MG63 (cell line): ENCODE data around the gene AHSA1. TPM values are rescaled to one million over a fixed set of nuclear protein-coding genes. Genes with fewer than 3 reads are reported as not detected.
A peak's percentile ranks its signal among the peaks of the same experiment; 100 is the strongest.
"Not testable (repeated sequence)": the region's sequence is repeated elsewhere in the genome, so short reads cannot be mapped to it uniquely, and the experiment has no call there.

Source experiments
- DNase-seq: peaks from one replicate; pipeline ENCODE4 v3.0.0-alpha.2; 2020
- H3K27me3 ChIP-seq: fragments of 250-450 bp; sonication (Bioruptor Pico); 2 replicates; pipeline ENCODE4 v1.5.1; 2020; ENCODE audit warnings: mild to moderate bottlenecking, moderate library complexity
- H3K36me3 ChIP-seq: fragments of 250-450 bp; sonication (Bioruptor Pico); 2 replicates; pipeline ENCODE4 v1.5.1; 2020; ENCODE audit warnings: mild to moderate bottlenecking, moderate library complexity
- H3K4me3 ChIP-seq: fragments of 250-450 bp; sonication (Bioruptor Pico); 2 replicates; pipeline ENCODE4 v1.5.1; 2020; ENCODE audit warnings: mild to moderate bottlenecking, moderate library complexity
- H3K9me3 ChIP-seq: fragments of 250-450 bp; sonication (Bioruptor Pico); 2 replicates; pipeline ENCODE4 v1.5.1; 2020; ENCODE audit warnings: mild to moderate bottlenecking, moderate library complexity
- total RNA-seq: library from RNA; depleted of rRNA; stranded (reverse); fragments of >200 nt; shearing (Covaris generic); gene quantifications from 2 replicates; pipeline ENCODE4 v1.2.3, GENCODE V29; 2014; ENCODE audit warnings: low replicate concordance; rRNA removed

Gene AHSA1
- 160 and 278 TPM in 2 replicates for total RNA-seq

DNA sequence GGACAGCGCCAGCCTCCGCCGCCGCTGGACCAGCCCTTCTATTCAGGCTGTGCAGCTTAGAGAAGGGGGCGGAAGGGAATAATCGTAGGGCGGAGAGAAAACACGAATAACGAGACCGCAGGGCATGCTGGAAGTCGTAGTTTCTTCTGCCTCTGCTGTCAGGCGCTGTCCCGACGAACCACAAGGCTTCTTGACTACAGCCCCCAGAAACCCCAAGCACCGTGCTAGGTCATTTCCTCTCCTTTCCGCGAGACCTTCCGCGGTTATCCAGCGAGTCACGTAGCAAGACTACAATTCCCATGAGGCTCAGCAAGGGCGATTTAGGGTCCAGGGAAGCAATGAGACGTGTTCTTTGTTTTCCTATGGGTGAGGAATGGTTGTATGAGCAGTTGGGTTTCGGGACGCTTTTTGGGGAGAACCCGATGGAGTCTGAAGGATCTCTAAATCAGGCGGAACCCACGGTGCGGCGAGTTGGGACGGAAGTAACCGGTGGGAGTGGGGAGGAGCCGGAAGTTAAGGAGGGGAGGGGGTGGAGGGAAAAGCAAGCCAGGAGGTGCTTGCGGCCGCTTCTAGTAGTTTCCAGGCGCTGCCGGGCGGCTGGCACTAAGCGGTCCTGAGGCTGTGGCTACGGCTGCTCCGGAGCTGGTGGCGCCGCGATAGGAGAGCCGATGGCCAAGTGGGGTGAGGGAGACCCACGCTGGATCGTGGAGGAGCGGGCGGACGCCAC is at the start of gene AHSA1, which contains the start of gene VIPAS39:
AHSA1 (plus strand) TSS at position 572 of the 727 bp plus-strand sequence; CDS start at position 669, 97 bp downstream.
VIPAS39 (minus strand) TSS at position 80 of the 727 bp plus-strand sequence. CDS start 3,499 bp downstream, outside the sequence.
- Histone ChIP-seq H3K9me3 (no peaks in the 10 kb centered on the region), H3K27me3 (no peaks in the 10 kb centered on the region), H3K36me3 (peaks cover 31% of the 10 kb centered on the region), H3K4me3 (peak within 1 kb of the TSS; percentile 94)
- DNase-seq = peak; percentile 94

DNA sequence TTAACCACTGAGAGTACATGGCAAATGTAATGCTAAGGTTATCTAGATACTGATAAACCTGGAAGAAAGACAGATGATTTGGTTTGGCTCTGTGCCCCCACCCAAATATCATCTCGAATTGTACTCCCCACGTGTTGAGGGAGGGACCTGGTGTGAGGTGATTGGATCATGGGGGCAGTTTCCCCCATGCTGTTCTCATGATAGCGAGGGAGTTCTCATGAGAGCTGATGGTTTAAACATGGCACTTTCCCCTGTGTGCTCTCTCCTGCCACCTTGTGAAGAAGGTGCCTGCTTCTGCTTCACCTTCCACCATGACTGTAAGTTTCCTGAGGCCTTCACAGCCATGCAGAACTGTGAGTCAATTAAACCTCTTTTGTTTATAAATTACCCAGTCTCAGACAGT is 48.8 kb upstream of the AHSA1 start:
- Histone ChIP-seq H3K27me3 (no peaks in the 10 kb centered on the region), H3K4me3 (no peak overlapping the region), H3K9me3 (no peaks in the 10 kb centered on the region), H3K36me3 (no peaks in the 10 kb centered on the region)
- DNase-seq = no peak

DNA sequence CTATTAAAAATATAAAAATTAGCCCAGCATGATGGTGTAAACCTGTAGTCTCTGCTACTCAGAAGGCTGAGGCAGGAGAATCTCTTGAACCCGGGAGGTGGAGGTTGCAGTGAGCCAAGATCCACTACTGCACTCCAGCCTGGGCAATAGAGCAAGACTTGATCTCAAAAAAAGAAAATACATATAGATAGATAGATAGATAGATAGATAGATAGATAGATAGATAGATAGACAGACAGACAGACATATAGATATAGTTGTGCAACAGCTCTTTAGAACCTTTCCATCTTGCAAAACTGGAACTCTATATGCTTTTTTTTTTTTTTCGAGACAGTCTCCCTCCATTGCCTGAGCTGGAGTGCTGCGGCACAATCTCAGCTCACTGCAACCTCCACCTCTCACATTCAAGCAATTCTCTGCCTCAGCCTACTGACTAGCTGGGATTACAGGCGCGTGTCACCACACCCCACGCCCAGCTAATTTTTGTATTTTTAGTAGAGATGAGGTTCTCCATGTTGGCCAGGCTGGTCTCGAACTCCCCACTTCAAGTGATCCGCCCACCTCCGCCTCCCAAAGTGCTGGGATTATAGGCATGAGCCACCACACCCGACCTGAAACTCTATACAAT is 42.4 kb upstream of the AHSA1 start:
- not testable (repeated sequence) for H3K36me3 ChIP-seq, H3K4me3 ChIP-seq, H3K9me3 ChIP-seq, H3K27me3 ChIP-seq, DNase-seq

DNA sequence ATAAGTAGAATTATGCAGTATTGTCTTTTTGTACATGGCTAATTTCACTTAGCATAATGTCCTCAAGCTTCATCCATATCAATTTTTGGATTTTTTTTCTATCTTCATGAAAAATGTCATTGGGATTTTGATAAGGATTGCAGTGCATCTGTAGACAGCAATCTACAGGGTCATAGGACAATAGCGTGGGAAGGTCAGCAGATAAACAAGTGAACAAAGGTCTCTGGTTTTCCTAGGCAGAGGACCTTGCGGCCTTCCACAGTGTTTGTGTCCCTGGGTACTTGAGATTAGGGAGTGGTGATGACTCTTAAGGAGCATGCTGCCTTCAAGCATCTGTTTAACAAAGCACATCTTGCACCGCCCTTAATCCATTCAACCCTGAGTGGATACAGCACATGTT is 41.8 kb upstream of the AHSA1 start:
- not testable (repeated sequence) for H3K4me3 ChIP-seq, H3K9me3 ChIP-seq, H3K27me3 ChIP-seq, DNase-seq, H3K36me3 ChIP-seq

DNA sequence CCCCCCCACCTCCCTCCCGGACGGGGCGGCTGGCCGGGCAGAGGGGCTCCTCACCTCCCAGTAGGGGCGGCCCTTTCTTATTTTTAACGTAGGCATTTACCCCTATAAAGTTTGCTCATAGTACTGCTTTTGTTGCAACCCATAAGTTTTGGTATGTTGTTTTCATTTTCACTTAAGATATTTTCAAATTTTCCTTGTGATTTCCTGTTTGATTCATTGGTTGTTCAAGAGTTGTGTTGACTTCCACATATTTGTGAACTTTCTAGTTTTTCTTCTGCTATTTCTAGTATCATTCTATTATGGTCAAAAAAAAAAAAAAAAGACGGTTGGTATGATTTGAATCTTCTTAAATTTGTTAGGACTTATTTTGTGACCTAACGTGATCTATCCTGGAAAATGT is 41.1 kb upstream of the AHSA1 start:
- H3K36me3 ChIP-seq = no peaks in the 10 kb centered on the region

DNA sequence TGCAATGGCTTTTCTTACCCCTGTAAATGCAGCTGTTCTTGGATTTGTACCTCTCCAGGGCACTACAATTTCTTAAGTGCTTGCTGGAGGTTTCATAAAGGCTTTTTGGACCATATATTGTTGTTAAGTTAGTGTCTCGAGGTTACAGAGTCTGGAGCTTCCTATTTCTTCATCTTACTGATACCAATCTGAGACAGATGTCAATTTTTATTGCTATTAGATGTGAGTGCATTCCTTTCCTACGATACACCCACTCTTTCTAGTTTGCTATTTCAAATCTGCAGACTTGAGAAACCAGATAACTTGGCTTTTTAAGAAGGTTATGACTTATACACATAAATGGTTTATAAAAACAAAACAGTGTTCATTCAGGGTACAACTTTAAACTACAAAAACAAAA is 36.7 kb upstream of the AHSA1 start:
- no peaks in the 10 kb centered on the region for H3K27me3 ChIP-seq
- no peak overlapping the region for H3K4me3 ChIP-seq
- no peaks in the 10 kb centered on the region for H3K9me3 ChIP-seq
- no peaks in the 10 kb centered on the region; the same call in 1 of the 2 replicates for H3K36me3 ChIP-seq
- no peak for DNase-seq

More for the DNA sequence above, 41.1 kb upstream of the AHSA1 start:
- H3K4me3 ChIP-seq = no peak overlapping the region
- H3K27me3 ChIP-seq = no peaks in the 10 kb centered on the region
- H3K9me3 ChIP-seq = no peaks in the 10 kb centered on the region
- DNase-seq = no peak

DNA sequence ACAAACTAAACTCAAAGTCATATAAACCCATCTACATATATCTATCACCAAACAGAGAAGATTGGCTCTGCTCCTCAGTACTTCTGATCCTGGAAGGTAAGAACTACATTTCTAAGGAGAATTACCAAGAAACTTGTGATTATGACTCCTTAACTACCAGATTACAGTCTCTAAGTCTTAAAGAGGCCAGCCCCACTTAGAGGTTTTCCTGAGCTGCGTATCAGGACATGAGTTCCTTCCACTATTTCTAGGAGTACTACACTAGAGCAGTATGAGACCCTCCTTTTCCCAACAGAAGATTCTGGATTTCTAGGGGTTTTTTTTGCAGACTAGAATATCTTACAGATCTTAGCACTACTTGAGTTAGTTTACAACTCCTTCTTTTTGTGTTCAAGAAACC is 34.5 kb upstream of the AHSA1 start, which contains the start of gene NOXRED1:
NOXRED1 (minus strand) TSS at position 101 of the 400 bp plus-strand sequence. CDS start 634 bp downstream, outside the sequence.
- Histone ChIP-seq H3K4me3 (no peak within 1 kb of the TSS), H3K36me3 (no peaks in the 10 kb centered on the region; the same call in 1 of the 2 replicates), H3K27me3 (no peaks in the 10 kb centered on the region), H3K9me3 (no peaks in the 10 kb centered on the region)
- no peak for DNase-seq

DNA sequence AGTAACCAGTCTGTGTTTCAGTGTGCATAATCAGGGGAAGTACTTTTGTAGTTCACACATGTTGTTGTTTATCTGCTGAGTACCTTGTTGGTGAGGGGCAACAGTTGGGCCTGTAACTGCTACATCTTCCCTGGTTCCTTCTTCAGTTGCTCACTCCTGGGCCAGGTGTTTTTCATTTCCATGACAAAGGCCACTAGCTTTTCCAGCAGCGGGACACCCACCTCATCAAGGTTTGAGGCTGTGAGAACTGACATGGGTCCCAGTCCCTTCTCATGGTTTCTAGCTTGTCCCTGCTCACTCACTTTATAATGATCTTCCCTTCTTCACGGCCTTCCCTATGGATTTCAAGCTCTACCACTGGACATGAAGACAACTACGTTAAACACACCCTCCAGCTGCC is 33.0 kb upstream of the AHSA1 start:
- Histone ChIP-seq H3K36me3 (no peaks in the 10 kb centered on the region; the same call in 1 of the 2 replicates), H3K27me3 (no peaks in the 10 kb centered on the region), H3K9me3 (no peaks in the 10 kb centered on the region), H3K4me3 (no peak overlapping the region)
- DNase-seq = no peak

DNA sequence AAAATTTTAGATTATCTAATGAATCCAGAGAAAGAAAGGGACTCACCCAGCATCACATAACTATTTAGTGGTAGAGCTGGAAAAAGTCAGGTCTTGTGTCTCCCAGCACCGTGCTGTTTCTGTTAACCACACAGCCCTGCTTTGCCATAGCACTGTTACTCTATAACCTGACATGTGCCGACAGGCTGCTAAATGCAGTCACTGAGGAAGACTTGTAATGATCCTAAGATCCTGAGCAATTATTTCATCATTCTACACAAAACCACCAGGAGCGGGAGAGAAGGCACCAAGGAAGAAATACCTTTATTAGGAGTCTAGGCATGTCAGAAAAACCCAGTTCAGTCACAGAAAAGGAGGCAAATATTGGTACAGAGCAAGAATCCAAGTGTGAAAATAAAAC is 31.5 kb upstream of the AHSA1 start:
- no peak for DNase-seq
- no peak overlapping the region for H3K4me3 ChIP-seq
- H3K36me3 ChIP-seq = no peaks in the 10 kb centered on the region; the same call in 1 of the 2 replicates
- no peaks in the 10 kb centered on the region for H3K9me3 ChIP-seq
- H3K27me3 ChIP-seq = no peaks in the 10 kb centered on the region

DNA sequence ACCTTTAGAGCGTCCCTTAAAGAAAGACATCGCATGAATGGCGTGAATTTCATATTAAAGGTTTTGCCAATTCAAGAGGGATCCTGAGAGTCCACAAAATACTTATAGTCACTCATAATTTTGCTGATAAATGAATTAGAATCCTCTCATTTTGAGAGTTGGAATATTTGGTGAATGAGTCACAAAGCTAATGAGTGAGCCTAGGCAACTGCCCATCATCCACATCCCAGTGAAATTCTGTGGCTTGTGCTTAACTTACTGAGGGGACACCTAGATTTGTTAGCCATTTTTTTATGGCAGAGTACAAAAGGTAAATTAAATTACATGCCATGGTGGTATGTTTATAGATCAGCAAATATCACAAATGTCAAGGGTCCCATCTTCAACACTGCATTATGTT is 21.9 kb upstream of the AHSA1 start:
- H3K36me3 ChIP-seq = no peaks in the 10 kb centered on the region; the same call in 1 of the 2 replicates
- DNase-seq = no peak
- H3K27me3 ChIP-seq = no peaks in the 10 kb centered on the region
- no peak overlapping the region for H3K4me3 ChIP-seq
- H3K9me3 ChIP-seq = no peaks in the 10 kb centered on the region

DNA sequence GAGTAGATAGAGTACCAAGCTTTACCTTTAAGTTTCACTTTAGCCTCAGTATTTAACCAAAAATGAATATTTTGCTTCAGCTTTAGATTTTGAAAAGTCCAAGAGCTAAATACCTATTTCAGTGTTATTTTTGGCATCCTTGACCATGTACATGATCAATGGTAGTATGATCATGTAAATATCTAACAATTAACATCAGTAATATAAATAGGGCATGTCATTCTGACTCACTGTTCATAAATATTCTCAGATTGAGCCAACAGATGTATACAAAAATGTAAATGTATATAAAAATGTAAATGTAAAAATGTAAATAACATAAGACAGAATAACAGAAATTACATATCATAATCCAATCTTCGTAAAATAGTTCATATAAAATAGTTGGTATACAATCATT is 19.3 kb upstream of the AHSA1 start:
- no peaks in the 10 kb centered on the region for H3K9me3 ChIP-seq
- no peak overlapping the region for H3K4me3 ChIP-seq
- H3K36me3 ChIP-seq = peaks cover 4% of the 10 kb centered on the region
- no peaks in the 10 kb centered on the region for H3K27me3 ChIP-seq
- DNase-seq = no peak

DNA sequence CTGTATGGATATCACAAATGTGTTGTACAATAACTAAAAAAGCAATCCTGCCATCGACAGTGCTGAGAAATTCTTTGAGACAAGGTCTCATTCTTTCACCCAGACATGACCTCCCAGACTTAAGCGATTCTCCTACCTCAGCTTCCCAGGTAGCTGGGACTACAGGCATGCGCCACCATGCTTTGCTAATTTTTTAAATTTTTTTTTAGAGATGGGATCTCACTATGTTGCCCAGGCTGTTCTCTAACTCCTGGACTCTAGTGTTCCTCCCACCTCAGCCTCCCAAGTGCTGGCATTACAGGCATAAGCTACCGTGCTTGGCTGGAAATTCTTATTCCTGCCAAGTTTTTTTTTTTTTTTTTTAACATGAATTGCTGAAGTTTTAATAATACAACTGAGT is 18.0 kb upstream of the AHSA1 start:
- no peak for DNase-seq
- peaks cover 4% of the 10 kb centered on the region for H3K36me3 ChIP-seq
- H3K27me3 ChIP-seq = no peaks in the 10 kb centered on the region
- no peaks in the 10 kb centered on the region for H3K9me3 ChIP-seq
- H3K4me3 ChIP-seq = no peak overlapping the region

DNA sequence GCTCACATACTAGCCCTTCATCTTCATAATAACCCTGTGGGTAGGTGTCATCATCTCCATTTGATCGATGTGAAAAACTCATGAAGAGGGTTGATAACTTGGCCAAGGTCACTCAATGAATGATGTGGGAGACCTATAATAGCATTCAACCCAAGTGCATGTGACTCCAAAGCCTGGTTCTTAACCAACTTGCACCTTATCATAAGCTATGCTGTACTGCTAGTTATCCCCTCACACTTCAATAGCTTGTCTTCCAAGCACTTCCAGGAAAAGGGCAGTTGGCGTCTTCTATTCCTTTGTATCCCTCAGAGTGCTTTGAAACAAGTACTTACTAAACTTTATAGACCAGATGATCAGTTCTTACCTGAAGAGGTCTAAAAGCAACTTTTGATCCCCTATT is 15.7 kb upstream of the AHSA1 start:
- Histone ChIP-seq H3K4me3 (no peak overlapping the region), H3K36me3 (peaks cover 4% of the 10 kb centered on the region; the same call in 1 of the 2 replicates), H3K27me3 (no peaks in the 10 kb centered on the region)

DNA sequence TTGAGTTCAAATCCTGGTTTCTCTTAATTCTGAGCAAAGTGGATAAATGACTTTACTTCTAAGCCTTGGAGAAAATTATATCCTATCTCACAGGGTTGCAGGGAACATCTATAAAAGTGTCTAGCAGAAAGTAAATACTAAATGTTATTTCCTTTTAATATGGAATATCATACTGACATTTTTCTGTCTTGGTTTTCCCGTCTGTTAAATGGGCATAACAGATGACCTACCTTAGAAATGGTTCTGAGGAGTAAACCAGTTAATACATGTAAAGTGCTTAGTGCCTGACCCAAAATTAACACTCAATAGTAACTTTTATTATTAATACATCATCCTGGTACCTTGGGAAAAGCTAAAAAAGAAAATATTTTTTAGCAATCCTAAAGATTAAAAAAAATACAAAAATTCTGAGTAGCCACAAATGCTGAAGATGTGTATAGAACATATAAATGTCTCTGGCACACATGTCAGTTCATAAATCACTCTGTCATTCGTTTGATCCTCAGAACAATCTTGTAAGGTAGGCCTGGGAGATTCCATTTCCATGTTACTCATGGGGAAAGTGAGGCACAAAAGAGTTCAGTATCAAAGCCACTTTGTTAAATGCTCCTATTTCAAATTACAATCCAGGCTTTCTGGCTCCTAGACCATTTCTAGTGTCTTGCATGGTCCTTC is 1.8 kb upstream of the AHSA1 start:
- no peak for DNase-seq
- no peaks in the 10 kb centered on the region for H3K27me3 ChIP-seq
- no peaks in the 10 kb centered on the region for H3K9me3 ChIP-seq
- peaks cover 17% of the 10 kb centered on the region for H3K36me3 ChIP-seq
- H3K4me3 ChIP-seq = peak overlapping the region; percentile 94

More for the DNA sequence above, 15.7 kb upstream of the AHSA1 start:
- H3K9me3 ChIP-seq = no peaks in the 10 kb centered on the region
- DNase-seq = no peak

DNA sequence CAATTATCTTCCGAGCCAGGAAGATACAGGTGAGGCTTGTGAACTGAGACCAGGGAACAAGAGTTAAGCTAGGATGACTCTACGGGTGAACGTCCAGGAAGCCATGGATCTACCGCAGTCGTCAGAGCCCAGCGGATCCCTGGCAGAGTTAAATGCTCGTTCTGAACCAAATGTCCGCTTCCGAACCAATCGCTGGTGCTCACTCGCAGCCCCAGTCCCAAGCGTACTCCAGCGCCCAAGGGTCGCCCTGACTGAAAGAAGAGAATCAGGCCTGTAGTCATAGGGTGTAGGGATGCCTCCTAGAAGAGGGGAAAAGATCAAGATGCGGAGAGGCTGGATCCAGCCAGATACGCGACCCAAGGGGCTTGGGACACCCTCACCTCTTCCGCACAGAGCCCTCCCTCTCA is 775 bp upstream of the AHSA1 start:
- H3K4me3 ChIP-seq = peak overlapping the region; percentile 94

DNA sequence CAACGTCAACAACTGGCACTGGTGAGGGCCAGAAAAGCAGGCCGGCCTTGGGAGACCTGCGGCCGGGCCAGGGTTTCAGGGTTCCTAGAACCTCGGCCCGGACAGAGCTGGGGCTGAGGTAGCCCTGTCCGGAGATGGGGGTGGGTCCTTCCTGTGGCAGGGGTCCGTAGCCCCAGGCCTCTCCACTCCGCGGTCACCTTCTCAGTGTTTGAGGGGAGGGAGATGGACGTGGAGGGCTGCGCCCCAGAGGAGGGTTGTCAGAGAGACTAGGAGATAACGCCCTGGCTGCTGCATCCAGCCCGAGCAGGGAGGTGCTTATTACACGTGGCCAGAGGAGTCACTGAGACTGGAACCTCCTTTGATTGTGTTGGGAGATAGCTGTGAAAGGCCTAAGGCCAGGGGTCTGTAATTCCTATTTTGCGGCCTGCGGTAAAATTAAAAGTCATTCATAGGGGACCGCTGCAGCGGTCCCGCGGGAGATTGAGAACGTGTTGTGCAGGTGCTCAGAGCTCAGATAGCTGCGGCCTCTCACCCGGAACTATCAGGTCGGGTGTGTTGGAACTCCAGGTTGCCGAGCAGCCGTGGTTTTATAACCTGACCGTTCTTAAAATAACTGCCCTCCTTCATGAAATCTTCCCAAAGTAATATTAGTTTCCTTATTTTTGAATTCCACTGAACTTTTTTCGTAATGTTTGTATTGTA is 507 bp downstream of the AHSA1 start:
- no peaks in the 10 kb centered on the region for H3K27me3 ChIP-seq
- H3K36me3 ChIP-seq = peaks cover 36% of the 10 kb centered on the region
- peak overlapping the region; percentile 94 for H3K4me3 ChIP-seq
- DNase-seq = peak; percentile 11
- H3K9me3 ChIP-seq = no peaks in the 10 kb centered on the region

More for the DNA sequence above, 775 bp upstream of the AHSA1 start:
- no peak for DNase-seq
- Histone ChIP-seq H3K27me3 (no peaks in the 10 kb centered on the region), H3K9me3 (no peaks in the 10 kb centered on the region), H3K36me3 (peaks cover 25% of the 10 kb centered on the region)
